GF-D8 (cell line): ENCODE measurements around the gene TNRC6B.

Source experiments
- DNase-seq: peaks from one replicate; lab custom pipeline; 2025; lab: John Stamatoyannopoulos, UW

TNRC6B gene

GRCh38 chr22:40326905-40327735 is 149.4 kb downstream of the TNRC6B start:
- no peak for DNase-seq

- no peak for DNase-seq
Observed at GRCh38 chr22:40328546-40329456, 151.1 kb downstream of the TNRC6B start.

- no peak for DNase-seq
Observed at GRCh38 chr22:40329466-40329865, 151.7 kb downstream of the TNRC6B start.

- DNase-seq, result no peak
Observed at GRCh38 chr22:40330086-40330485, 152.4 kb downstream of the TNRC6B start.

GRCh38 chr22:40330615-40331014 is 152.9 kb downstream of the TNRC6B start:
- DNase-seq, result no peak

- no peak for DNase-seq
Observed at GRCh38 chr22:40331706-40332105, 154.0 kb downstream of the TNRC6B start.

- no peak for DNase-seq
Observed at GRCh38 chr22:40332319-40332781, 154.6 kb downstream of the TNRC6B start.

GRCh38 chr22:40334060-40334459 is 156.3 kb downstream of the TNRC6B start:
- no peak for DNase-seq

- peak; percentile 8 for DNase-seq
Observed at GRCh38 chr22:40334899-40335298, 157.2 kb downstream of the TNRC6B start.

GRCh38 chr22:40335358-40335757 is 157.6 kb downstream of the TNRC6B start:
- no peak for DNase-seq

- no peak for DNase-seq
Observed at GRCh38 chr22:40340044-40340443, 162.3 kb downstream of the TNRC6B start.

GRCh38 chr22:40341604-40342003 is 163.9 kb downstream of the TNRC6B start:
- DNase-seq, result no peak

GRCh38 chr22:40342521-40342920 is 164.8 kb downstream of the TNRC6B start:
- no peak for DNase-seq

GRCh38 chr22:40345271-40345670 is 167.5 kb downstream of the TNRC6B start:
- no peak for DNase-seq

- DNase-seq, result peak; percentile 29
Observed at GRCh38 chr22:40345815-40346184, 168.1 kb downstream of the TNRC6B start.

GRCh38 chr22:40346185-40347118 is 168.7 kb downstream of the TNRC6B start, which contains the start of gene ADSL:
Gene ADSL (plus strand): TSS chr22:40346500. CDS start chr22:40346559, 59 bp downstream.
- peak; percentile 56 for DNase-seq

GRCh38 chr22:40347300-40347699 is 169.6 kb downstream of the TNRC6B start:
- DNase-seq, result no peak

GRCh38 chr22:40348025-40348658 is 170.4 kb downstream of the TNRC6B start:
- peak; percentile 32 for DNase-seq

- DNase-seq, result no peak
Observed at GRCh38 chr22:40352763-40353162, 175.0 kb downstream of the TNRC6B start.

GRCh38 chr22:40361100-40361499 is 183.4 kb downstream of the TNRC6B start:
- no peak for DNase-seq

GRCh38 chr22:40363059-40363458 is 185.3 kb downstream of the TNRC6B start:
- DNase-seq, result no peak
